Transverse colon (tissue), 4 donors: ENCODE results near the gene ANAPC10. TPM values are rescaled to one million over a fixed set of nuclear protein-coding genes. Genes with fewer than 3 reads are reported as not detected.
"Not testable (repeated sequence)": the region's sequence is repeated elsewhere in the genome, so short reads cannot be mapped to it uniquely, and the experiment has no call there.

Experiments
- DNase-seq: peaks from one replicate; pipeline ENCODE4 v3.0.0-alpha.2; 2019
- H3K27ac ChIP-seq, 4 donors: fragments of 200-600 bp; sonication (generic); 2 replicates each; pipeline ENCODE4 v1.5.1; 2016 to 2018; ENCODE audit warnings: inconsistent platforms in 4 of 4
- H3K27me3 ChIP-seq: fragments of 200-600 bp; sonication (generic); 2 replicates; pipeline ENCODE4 v1.5.1; 2017; ENCODE audit warnings: inconsistent platforms
- H3K36me3 ChIP-seq, 4 donors: fragments of 200-600 bp; sonication (generic); 2 replicates each; pipeline ENCODE4 v1.5.1; 2017 to 2019; ENCODE audit warnings: inconsistent platforms in 4 of 4
- H3K4me1 ChIP-seq, 4 donors: fragments of 200-600 bp; sonication (generic); 2 replicates each; pipeline ENCODE4 v1.5.1; 2017 to 2020; ENCODE audit warnings: inconsistent platforms in 4 of 4
- H3K4me3 ChIP-seq, 4 donors: fragments of 200-600 bp; sonication (generic); 1 replicate in 1 of 4; 2 replicates in 3 of 4; pipeline versions ENCODE4 v1.5.1 to v1.6.1; 2017 to 2019; ENCODE audit warnings: inconsistent platforms in 4 of 4
- H3K9me3 ChIP-seq, 2 donors: fragments of 200-600 bp; sonication (generic); 2 replicates each; pipeline ENCODE4 v1.5.1; 2017 to 2019; ENCODE audit warnings: inconsistent platforms in 2 of 2
- EP300 ChIP-seq: sonication (generic); formaldehyde crosslinking; IDR thresholded peaks from one replicate; pipeline ENCODE4 v1.6.1; 2017; ENCODE audit warnings: antibody characterized with exemption, low read depth
- POLR2A ChIP-seq: fragments of 450-650 bp; IDR thresholded peaks from one replicate; pipeline ENCODE4 v1.6.1; 2016; ENCODE audit warnings: antibody characterized with exemption, mild to moderate bottlenecking, moderate library complexity
- POLR2AphosphoS5 ChIP-seq, 3 donors: sonication (generic); formaldehyde crosslinking; IDR thresholded peaks; one replicate each; pipeline ENCODE4 v1.6.1; 2016; ENCODE audit warnings: antibody characterized with exemption in 3 of 3
- WGBS, 2 donors: methylation state at CpG; one replicate each; pipeline ENCODE4 v1.1.5; 2018; ENCODE audit warnings: low coverage in 1 of 2; 5-methylcytosine and 5-hydroxymethylcytosine counted together
- in situ Hi-C, 4 donors: fragments of 200-750 bp; cut with MboI; loops; one replicate each; pipeline versions ENCODE4 v1.15.0 to v1.15.1; 2017; ENCODE audit warnings: low sequenced_read_pairs in 3 of 4, low pct_ligation_motif_present in 1 of 4, low pct_unique_long_range_greater_than_20kb in 1 of 4
- intact Hi-C: fragments of 100-400 bp; cut with DNase I; formaldehyde crosslinking; loops from one replicate; pipeline ENCODE4 v1.15.1; 2023; ENCODE audit warnings: low total_unique reads
- total RNA-seq, 4 donors: library from RNA; depleted of rRNA; stranded (reverse); fragments of >200 nt; gene quantifications; one replicate each; pipeline ENCODE4 v1.1.0, GENCODE V29; 2016
- TF ChIP-seq, protein P1 (sequence below), 5 experiments: fragments of 200-600 bp in 3 of 5; fragments of 450-650 bp in 2 of 5; sonication (generic) in 3 of 5; IDR thresholded peaks; 1 replicate in 2 of 5; 2 replicates in 3 of 5; pipeline ENCODE4 v1.5.1; 2016 to 2017; ENCODE audit warnings: antibody characterized with exemption in 5 of 5, inconsistent platforms in 3 of 5, mild to moderate bottlenecking in 2 of 5, moderate library complexity in 1 of 5

The ANAPC10 gene
- total RNA-seq, 4 donors from 2014 or later = 7.5 to 24.8 (median 15.4) TPM

DNA sequence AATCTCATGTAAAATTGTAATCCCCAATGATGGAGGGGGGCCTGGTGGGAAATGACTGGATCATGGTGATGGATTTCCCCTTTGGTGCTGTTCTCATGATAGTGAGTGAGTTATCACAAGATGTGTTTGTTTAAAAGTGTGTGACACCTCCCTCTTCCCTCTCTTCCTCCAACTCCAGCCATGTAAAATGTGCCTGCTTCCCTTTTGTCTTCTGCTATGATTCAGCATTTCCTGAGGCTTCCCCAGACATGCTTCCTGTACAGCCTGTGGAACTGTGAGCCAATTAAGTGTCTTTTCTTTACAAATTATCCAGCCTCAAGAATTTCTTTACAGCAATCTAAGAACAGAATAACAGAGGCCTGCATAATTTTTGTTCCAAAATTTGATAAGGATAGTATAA lies 85.2 kb downstream of the ANAPC10 start:
- no peak overlapping the region for H3K27ac ChIP-seq
- TF ChIP-seq, protein P1, sequence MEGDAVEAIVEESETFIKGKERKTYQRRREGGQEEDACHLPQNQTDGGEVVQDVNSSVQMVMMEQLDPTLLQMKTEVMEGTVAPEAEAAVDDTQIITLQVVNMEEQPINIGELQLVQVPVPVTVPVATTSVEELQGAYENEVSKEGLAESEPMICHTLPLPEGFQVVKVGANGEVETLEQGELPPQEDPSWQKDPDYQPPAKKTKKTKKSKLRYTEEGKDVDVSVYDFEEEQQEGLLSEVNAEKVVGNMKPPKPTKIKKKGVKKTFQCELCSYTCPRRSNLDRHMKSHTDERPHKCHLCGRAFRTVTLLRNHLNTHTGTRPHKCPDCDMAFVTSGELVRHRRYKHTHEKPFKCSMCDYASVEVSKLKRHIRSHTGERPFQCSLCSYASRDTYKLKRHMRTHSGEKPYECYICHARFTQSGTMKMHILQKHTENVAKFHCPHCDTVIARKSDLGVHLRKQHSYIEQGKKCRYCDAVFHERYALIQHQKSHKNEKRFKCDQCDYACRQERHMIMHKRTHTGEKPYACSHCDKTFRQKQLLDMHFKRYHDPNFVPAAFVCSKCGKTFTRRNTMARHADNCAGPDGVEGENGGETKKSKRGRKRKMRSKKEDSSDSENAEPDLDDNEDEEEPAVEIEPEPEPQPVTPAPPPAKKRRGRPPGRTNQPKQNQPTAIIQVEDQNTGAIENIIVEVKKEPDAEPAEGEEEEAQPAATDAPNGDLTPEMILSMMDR (IDR thresholded peaks at IDR 0.05) = no peak
- intact Hi-C loops (no loop called here), in situ Hi-C loops (no loop called here)
- no peak overlapping the region for H3K4me3 ChIP-seq
- no peaks in the 10 kb centered on the region for H3K36me3 ChIP-seq
- no peak for DNase-seq
- H3K27me3 ChIP-seq = no peaks in the 10 kb centered on the region
- H3K4me1 ChIP-seq = no peaks in the 10 kb centered on the region
- no peaks in the 10 kb centered on the region for H3K9me3 ChIP-seq

DNA sequence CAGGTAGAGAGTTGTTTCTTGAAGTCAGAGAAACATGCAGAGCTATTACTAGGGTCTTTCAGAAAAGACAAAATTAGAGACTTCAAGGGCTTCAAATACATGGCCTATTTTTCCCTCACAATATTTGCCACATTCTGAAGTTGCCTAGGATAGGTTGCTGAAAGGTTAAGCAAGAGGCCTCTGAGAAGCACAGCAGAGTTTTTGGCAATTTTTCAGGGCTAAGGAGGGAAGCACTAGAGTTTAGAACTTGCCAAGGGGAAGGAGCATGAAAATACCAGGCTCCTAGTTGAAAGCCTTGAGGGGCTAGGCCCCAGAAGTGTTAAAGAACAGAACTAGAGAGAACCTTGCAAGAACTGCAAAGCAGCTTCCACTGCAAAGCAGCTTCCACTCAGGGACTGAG lies 86.4 kb downstream of the ANAPC10 start:
- Histone ChIP-seq H3K36me3 (no peaks in the 10 kb centered on the region), H3K9me3 (no peaks in the 10 kb centered on the region), H3K4me1 (no peaks in the 10 kb centered on the region), H3K27ac (no peak overlapping the region), H3K4me3 (no peak overlapping the region), H3K27me3 (no peaks in the 10 kb centered on the region)
- intact Hi-C loops = no loop called here
- DNase-seq = no peak
- TF ChIP-seq, protein P1 (IDR thresholded peaks at IDR 0.05) = no peak
- TF ChIP-seq POLR2AphosphoS5 (IDR thresholded peaks at IDR 0.05) (no peak), EP300 (no peak), POLR2A (no peak)
- in situ Hi-C loops = no loop called here

DNA sequence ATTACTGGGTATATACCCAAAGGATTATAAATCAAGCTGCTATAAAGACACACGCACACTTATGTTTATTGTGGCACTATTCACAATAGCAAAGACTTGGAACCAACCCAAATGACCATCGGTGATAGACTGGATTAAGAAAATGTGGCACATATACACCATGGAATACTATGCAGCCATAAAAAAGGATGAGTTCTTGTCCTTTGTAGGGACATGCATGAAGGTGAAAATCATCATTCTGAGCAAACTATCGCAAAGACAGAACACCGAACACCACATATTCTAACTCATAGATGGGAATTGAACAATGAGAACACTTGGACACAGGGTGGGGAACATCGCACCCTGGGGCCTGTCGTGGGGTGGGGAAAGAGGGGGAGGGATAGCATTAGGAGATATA lies 87.7 kb downstream of the ANAPC10 start:
- H3K27me3 ChIP-seq, H3K27ac ChIP-seq, DNase-seq, H3K4me1 ChIP-seq, H3K4me3 ChIP-seq, in situ Hi-C loops, H3K9me3 ChIP-seq, H3K36me3 ChIP-seq, intact Hi-C loops: not testable (repeated sequence)
- WGBS, 2 donors = 93 to 94% methylated on average over 6 of the region's 6 CpGs

DNA sequence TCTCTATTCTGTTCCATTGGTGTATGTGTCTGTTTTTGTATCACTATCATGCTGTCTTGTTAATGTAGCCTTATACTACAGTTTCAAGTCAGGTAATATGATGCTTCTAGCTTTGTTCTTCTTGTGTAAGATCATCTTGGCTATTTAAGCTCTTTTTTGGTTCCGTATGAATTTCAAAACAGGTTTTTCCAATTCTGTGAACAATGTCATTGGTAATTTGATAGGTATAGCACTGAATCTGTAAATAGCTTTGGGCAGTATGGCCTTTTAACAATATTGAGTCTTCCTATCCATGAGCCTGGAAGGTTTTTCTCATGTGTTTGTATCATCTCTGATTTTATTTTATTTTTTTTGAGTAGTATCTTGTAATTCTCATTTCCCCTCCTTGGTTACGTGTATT lies 94.3 kb downstream of the ANAPC10 start:
- no peaks in the 10 kb centered on the region for H3K36me3 ChIP-seq
- H3K4me3 ChIP-seq = no peak overlapping the region
- in situ Hi-C loops = no loop called here

DNA sequence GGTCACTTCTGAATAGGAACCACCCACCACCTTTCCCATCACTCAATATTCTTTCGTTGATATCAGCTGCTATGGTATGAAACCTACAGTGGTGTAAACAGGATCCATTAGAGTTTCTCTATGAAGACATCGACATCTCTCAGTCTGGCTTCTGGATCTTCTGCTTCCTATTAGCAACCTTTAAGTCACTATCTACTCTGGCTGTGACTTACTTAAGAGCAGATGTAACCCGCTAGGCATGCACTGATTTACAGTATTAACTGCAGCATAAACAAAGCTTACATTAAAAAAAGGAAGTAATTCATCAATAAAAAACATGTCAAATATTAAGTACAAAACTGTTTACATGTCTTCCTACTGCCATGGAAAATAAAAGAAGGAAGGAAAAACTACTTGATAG lies 96.4 kb downstream of the ANAPC10 start:
- in situ Hi-C loops (no loop called here), intact Hi-C loops (no loop called here)
- Histone ChIP-seq H3K4me1 (no peaks in the 10 kb centered on the region), H3K9me3 (no peaks in the 10 kb centered on the region), H3K36me3 (no peaks in the 10 kb centered on the region), H3K27ac (no peak overlapping the region), H3K27me3 (no peaks in the 10 kb centered on the region), H3K4me3 (no peak overlapping the region)
- TF ChIP-seq EP300 = no peak
- WGBS, 2 donors = 71 to 82% methylated on average over 3 of the region's 3 CpGs
- no peak for DNase-seq

More for the DNA sequence above, 94.3 kb downstream of the ANAPC10 start:
- no peak for DNase-seq
- H3K9me3 ChIP-seq = no peaks in the 10 kb centered on the region
- H3K27ac ChIP-seq = no peak overlapping the region
- no peaks in the 10 kb centered on the region for H3K27me3 ChIP-seq
- 95 to 100% methylated on average over 2 of the region's 2 CpGs for WGBS, 2 donors
- TF ChIP-seq EP300 (no peak), POLR2AphosphoS5 (IDR thresholded peaks at IDR 0.05) (no peak)
- TF ChIP-seq, protein P1 (IDR thresholded peaks at IDR 0.05) = no peak
- no peaks in the 10 kb centered on the region for H3K4me1 ChIP-seq
- intact Hi-C loops = no loop called here

DNA sequence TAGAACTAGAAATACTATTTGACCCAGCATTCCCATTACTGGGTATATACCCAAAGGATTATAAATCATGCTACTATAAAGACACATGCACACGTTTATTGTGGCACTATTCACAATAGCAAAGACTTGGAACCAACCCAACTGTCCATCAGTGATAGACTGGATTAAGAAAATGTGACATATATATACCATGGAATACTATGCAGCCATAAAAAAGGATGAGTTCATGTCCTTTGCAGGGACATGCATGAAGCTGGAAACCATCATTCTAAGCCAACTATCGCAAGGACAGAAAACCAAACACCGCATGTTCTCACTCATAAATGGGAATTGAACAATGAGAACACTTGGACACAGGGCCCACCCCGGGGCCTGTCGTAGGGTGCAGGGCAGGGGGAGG lies 97.3 kb downstream of the ANAPC10 start:
- H3K4me3 ChIP-seq, H3K4me1 ChIP-seq, H3K27ac ChIP-seq, intact Hi-C loops, DNase-seq, H3K36me3 ChIP-seq, H3K9me3 ChIP-seq, in situ Hi-C loops, H3K27me3 ChIP-seq: not testable (repeated sequence)
- WGBS, 2 donors = 88 to 100% methylated on average over 5 of the region's 5 CpGs
